ENCODE results near the gene BICDL1.

The BICDL1 gene

DNA sequence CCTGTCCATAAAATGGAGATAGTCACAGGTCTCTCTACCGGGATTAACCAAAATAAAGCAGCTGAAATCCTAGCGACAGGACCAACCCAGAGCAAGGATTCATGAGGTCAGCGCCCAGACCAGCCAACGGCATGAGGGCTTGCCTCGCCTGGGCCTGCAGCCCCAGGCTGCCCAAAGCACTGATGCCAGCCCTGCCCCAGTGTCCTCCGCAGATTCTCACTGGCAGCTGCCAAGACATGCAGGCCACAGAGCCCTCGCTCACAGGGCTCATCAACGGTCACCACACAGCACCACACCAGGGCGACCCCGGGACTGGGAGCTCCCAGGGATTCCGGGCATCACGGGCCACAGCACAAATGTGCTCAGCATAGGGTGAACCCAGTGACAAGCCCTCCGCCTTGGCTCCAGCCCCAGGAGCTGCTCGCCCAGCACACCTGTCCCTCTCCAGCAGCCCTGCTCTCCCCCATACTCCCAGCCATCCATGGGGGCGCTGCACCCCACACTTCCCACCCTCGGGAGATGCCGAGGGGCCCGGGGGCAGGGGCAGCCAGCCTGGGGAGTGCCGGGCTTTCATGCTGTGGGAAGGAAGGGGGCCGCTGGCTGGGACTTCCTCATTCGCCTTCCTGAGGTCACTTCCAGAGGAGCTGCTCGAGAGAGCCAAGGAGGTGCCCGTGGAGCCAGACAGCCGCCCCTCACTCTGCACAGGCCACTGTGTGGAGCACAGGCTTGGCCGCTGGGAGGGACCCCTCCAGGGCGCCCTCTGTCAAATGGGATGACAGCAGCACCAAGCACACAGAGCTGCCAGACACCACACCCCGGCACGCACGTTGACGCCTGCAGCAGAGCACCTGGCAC, 113.4 kb downstream of the BICDL1 start:
- no peak for DNase-seq

DNA sequence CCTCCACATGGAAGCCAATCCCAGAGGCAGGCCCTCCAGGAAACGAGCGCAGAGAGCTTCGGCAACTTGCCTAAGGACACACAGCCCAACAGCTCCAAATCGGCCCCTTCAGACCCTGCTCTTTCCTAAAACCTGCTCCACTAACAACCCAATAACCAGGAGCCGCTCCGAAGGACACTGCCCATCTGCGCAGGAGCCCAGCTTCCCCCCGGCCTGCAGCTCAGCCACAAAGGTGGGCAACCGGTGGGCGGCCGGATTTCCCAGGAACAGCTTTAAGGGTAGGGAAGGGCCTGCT, 114.0 kb downstream of the BICDL1 start:
- no peak for DNase-seq

DNA sequence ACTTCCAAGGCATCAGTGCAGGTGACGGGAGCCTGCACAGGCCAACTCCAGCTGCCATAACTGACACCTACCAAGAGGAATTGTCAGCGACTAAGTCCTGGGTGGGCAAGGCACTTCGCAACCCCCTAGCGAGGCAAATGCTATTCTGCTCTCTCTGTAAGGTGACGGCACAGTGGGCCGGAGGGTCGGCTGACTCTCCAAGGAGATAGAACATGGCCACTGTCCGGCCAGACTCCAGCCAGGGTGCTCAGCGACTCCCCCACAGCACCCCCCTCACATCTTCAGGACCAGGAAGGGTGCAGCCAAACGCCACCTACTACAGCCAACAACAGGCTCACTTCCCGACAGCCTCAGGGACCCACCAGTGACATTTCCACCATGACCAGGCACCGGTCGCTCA, 114.3 kb downstream of the BICDL1 start:
- DNase-seq: no peak

DNA sequence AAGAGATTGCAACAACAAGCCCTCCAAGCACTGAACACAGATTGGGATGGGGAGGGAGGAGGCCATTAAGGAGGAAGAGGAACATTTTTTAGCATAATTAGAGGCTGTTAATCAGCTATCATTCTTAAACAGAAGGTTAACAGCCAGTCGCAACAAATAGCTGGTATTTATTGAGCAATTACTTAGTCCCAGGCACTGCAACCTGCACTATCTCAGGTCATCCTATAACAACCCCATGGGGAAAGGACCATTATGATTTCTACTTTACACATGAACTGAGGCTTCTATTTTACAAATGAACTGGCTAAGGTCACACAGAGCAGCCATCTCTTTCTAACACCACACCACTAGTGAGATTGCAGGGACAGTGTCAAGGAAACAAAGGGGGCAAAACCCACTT, 117.1 kb downstream of the BICDL1 start:
- no peak for DNase-seq

DNA sequence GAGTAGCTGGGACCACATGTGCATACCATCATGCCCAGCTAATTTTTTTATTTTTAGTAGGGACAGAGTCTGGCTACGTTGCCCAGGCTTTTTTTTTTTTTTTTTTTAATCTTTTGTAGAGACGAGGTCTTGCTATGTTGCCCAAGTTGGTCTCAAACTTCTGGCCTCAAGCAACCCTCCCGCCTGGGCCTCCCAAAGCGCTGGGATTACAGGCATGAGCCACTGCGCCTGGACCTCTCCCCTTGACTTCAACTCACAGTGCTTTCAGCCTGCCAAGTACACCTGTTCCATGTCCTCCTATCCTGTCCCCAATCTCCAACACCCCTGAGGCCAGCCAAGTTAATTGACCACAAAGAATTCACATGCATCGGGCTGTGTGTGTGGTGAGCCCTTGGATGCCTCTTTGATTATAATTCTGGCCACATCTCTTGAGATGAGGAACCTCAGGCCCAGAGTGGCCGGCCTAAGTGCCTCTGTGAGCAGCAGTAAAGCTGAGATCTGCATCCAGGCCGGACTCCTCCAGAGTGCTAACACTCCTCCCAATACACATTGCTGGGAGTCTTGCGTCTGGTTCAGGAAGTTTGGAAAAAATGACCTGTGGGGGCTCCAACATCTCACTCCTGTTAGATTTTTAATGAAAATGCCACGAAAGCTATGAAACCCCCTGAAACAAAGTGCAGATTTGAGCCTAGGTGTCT, 120.7 kb downstream of the BICDL1 start:
- no peak for DNase-seq

DNA sequence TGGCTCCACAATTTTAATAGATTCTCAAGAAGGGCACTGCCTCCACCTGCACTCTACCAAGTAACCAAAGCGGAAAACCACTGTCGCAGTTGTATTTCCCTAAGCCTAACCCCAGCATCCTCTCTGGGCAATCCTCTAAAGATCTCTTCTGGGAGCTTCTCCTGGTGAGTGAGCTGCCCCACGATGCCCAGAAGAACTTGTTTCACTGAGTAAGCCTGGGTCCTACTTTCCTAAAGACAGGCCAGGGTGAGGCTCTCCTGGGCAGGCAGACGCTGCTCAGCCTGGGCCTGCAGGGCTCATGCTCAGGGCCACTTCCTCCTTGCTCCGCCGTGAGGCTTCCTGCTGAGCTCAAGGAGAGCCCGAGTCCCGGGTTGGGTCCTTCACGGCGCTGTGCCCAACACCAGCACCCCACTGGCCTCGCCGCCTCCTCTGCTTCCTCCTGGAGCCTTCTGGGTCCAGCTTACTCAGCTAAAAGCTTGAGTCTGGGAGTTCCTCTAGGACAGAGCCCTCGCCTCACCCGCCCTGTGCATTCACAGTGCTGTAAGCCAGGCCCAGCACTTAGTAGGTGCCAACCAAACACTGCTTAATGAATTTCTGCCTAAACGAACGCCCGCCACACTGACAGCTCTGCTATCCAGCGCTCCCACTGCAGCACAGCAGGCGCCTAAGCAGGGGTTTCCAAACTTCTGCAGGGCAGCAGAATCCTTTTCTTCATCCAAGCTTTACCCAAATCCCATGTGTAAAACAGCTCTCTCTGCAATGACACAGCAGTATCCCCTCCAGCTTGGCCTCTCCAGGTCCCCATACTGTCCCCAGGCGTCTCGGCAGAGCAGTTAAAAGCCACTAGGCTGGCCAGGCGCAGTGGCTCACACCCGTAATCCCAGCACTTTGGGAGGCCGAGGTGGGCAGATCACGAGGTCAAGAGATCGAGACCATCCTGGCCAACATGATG, 121.8 kb downstream of the BICDL1 start:
- DNase-seq: peak; percentile 28

DNA sequence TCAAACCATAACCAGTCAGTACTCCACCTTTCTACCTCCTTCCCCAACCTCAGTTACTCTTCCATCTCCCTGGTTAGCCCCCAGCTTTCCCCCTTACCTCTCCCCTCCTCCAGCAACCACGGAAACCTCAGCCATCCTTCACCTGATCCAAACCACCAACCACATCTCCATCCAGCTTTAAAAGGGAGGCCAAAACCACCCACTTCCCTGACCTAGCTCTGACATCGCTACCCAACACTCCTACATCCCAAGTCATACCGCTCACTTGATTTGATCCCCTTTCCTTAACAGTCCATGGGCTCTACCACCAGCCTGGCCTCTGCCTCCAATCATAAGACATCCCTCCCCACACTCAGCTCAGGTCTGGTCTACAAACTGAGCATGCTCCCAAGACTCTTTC, 126.0 kb downstream of the BICDL1 start:
- DNase-seq: no peak

DNA sequence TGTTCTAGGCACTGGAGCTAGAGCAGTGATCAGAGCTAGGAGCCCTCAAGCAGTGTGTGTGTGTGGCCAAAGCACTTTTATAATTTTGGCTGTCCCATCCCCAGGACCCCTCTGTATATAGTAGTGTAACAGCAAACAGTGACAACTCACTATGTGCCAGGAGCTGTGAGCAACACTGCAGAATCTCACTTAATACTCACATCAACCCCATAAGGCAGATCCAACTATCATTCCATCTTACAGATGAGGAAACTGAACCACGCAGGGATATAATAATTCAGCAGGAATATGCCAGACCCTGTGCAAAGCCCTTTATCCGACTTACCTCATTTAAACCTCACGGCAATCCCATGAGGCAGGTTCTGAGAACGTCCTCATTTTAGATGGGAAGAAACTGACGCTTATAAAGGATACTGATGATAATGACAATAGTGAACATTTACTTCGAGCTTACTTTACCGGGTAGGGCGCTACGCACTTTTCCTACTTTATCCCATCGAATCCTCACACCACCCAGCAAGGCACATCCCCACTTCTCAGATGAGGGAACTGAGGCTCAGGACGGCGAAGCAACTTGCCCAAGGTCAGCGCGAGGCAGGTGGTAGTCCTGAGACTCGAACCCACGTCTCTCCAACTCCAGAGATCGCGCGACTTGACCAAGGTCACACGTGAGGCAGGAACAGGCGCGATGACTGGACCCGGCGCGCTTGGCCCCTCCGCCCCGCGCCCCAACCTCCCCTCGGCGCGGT, 126.8 kb downstream of the BICDL1 start:
- DNase-seq: no peak

- DNase-seq: no peak
Observed at GRCh38 chr12:120116441-120116791, 127.4 kb downstream of the BICDL1 start, which contains the start of gene RAB35. Gene RAB35, minus strand, starts transcription at chr12:120116753. Its CDS starts 103 bp downstream, at chr12:120116650.

DNA sequence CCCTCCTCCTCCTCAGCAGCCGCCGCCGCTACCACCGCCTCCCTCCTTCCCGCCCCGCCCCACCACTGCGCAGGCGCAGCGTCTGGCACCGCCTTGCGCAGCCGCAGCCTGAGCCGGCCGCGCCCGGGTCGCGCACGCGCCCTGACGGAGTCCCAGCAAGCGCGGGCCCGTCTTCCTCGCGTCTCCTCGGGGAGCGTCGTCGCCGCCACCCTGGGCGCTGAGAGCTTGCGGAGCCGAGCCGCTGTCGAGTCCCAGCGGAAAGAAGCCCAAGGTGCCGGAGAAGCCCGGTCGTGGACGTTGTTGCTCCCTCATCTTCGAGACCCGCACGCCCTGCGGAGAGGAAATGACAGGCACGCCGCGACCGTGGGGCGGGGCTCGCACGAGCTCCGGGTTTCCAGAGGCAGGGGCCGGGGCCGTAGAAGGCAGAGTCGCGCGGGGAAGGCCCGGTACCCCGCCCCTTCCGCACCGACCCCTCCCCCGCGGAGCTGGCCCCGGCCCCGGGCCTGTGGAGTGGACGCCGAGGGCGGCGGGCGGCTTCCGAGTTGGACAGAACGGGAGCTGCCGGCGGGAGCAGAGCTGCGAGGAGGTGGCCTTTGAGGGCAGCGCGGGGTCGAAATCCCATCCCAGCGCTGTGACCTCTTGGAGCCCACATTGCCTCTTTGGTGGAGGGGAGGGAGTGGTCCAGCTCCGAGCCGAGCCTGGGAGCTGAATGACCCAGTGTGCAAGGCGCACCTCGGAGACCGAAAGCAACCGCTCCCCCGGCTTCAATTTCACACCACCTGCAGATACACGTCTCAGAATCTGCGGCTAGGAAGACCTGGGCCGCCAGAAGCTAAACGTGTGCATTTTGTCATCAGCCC, 128.0 kb downstream of the BICDL1 start:
- DNase-seq: peak; percentile 97

DNA sequence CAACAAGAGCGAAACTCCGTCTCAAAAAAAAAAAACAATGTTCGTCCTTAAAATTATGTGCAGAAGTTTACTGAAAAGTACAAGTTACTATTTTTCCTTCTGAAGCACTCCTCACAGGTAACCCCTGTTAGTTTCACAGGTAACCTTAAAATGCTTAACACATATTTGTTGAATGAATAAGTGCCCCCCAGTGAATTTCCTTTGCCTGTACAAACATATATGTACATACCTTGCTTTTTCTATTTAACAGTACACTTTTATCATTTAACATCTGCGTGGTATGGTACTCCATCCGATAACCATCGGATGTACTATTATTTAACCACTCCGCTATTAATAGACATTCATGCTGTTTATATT, 128.9 kb downstream of the BICDL1 start:
- DNase-seq: no peak

GRCh38 chr12:120118321-120119061, 129.5 kb downstream of the BICDL1 start:
- no peak for DNase-seq

DNA sequence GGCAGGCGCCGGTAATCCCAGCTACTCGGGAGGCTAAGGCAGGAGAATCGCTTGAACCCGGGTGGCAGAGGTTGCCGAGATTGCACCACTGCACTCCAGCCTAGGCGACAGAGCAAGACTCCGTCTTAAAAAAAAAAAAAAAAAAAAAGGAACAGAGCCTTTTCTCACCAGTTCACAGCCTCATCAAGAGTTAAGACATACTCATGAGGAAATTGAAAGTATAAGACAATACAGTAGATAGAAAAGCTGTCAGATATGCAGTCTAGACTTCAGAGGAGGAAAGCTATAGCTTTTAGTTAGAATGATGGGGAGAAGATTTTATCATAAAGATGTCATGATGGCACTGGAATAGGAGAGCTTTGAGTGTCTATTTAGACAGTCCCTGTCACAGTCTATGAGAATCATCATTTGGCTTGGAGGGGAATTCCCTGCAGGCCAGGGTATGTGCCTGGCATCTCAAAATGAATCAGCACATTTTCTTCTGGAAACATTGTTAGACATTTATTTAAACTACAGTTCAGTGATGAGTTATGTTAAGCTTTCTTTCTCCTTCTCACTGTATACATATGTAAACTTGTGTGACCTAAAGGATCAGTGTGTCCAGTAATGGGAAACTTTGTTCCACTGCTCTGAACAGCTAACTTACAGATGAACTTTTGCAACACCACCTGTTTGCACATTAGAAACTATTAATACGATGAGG, 130.4 kb downstream of the BICDL1 start:
- DNase-seq: no peak

- no peak for DNase-seq
Observed at GRCh38 chr12:120121343-120121742, 132.3 kb downstream of the BICDL1 start.

- DNase-seq: no peak
Observed at GRCh38 chr12:120121766-120122293, 132.8 kb downstream of the BICDL1 start.

DNA sequence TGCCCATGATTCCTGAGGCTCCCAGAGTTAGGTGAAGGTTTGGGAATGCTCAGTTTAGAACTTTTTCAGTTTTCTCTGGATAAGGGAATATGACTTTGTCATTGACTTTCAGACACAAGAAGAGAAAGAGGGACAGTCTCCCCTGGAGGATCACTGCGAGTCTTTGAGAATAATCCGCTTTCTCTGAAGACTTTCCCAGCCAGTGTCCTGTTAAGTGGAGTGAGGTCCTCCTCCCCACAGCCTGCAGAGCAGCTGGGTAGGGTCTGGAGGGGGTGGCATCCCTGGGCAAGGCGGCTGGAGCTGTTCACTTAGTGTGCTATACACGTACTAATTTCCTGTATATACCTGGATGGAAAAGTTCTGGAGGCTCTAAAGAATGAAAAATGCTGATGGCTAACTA, 136.0 kb downstream of the BICDL1 start:
- no peak for DNase-seq

DNA sequence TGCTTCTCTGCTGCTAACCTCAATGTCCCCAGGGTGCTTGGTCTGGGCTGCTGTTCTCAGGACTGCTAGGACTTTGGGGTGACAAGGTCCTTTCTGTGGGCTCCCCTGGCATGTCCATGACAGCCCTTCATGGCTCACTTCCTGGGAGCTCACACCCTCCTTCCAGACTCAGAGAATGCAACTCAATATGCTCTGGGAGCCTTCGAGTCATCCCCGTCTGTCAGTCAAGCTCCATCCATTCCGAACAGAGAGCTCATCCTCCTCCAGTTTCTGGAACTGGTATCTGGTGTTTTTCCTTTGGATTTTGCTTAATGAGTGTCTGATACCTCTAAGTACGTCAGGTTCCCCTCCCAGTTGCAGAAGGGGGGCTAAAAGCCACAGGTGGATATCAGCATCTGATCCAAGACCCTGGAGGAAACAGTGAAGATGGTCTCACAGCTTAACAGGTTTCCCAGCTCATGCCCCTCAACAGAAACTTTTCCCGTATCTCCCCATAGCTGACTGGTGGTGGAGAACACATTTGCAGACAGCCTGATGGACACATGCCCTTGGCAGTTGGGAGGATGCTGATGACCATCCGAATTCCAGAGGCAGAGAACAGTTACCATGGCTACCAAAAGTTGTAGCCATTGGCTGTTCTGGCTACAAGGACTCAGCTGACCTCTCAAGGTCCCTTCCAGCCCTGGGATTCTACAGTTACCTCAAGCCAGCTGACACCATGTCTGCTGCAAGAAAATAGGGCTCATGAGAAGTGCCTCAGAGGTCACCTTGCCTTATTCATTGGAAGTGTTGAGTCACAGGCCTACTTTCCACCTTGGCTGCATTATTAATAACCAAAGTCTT, 137.0 kb downstream of the BICDL1 start:
- DNase-seq: no peak

- no peak for DNase-seq
Observed at GRCh38 chr12:120126635-120127005, 137.6 kb downstream of the BICDL1 start.

GRCh38 chr12:120130011-120130410, 141.0 kb downstream of the BICDL1 start:
- no peak for DNase-seq
